CD8-positive, alpha-beta memory T cell (primary cell): ENCODE results near the gene C22orf23. TPM values are rescaled to one million over a fixed set of nuclear protein-coding genes. Genes with fewer than 3 reads are reported as not detected.

Source experiments
- CTCF ChIA-PET: fragments of 350-600 bp; sonication (Branson Sonifier 250); formaldehyde crosslinking; loops from one replicate; lab custom pipeline; 2021; ENCODE audit warnings: antibody characterized with exemption; lab: Charles Lee
- POLR2A ChIA-PET: fragments of 350-600 bp; sonication (Branson Sonifier 250); formaldehyde crosslinking; loops from one replicate; lab custom pipeline; 2021; ENCODE audit warnings: antibody characterized with exemption; lab: Charles Lee
- DNase-seq, 5 donors: peaks; one replicate each; pipeline versions ENCODE4 v3.0.0 to v3.0.0-alpha.2; 2020 to 2022; ENCODE audit warnings: mixed read lengths in 1 of 5
- H3K27ac ChIP-seq: one replicate; pipeline ENCODE4 v1.7.0; 2013; ENCODE audit warnings: low read depth, mild to moderate bottlenecking, low read length, moderate library complexity
- H3K27me3 ChIP-seq: 2 replicates; pipeline ENCODE4 v1.7.0; 2013; ENCODE audit warnings: low read length, mild to moderate bottlenecking; ENCODE audit not compliant: insufficient read depth, poor library complexity, severe bottlenecking
- H3K36me3 ChIP-seq: 2 replicates; pipeline ENCODE4 v1.7.0; 2013; ENCODE audit warnings: mild to moderate bottlenecking, low read length, moderate library complexity; ENCODE audit not compliant: insufficient read depth
- H3K4me1 ChIP-seq: 2 replicates; pipeline ENCODE4 v1.7.0; 2013; ENCODE audit warnings: mild to moderate bottlenecking, low read length, moderate library complexity; ENCODE audit not compliant: insufficient read depth
- H3K4me3 ChIP-seq: 2 replicates; pipeline ENCODE4 v1.7.0; 2013; ENCODE audit warnings: mild to moderate bottlenecking, low read length
- H3K9me3 ChIP-seq: 2 replicates; pipeline ENCODE4 v1.7.0; 2013; ENCODE audit warnings: mild to moderate bottlenecking, low read length
- H3K27ac Mint-ChIP-seq, 8 donors: one replicate each; pipeline ENCODE4 v1.8.0; 2020 to 2021; ENCODE audit warnings: mixed read lengths in 8 of 8, mild to moderate bottlenecking in 6 of 8, inconsistent platforms in 3 of 8, moderate library complexity in 3 of 8
- H3K27me3 Mint-ChIP-seq, 2 donors: one replicate each; pipeline ENCODE4 v1.8.0; 2020 to 2021; ENCODE audit warnings: mixed read lengths in 2 of 2, mild to moderate bottlenecking in 1 of 2, moderate library complexity in 1 of 2
- H3K36me3 Mint-ChIP-seq, 3 donors: one replicate each; pipeline ENCODE4 v1.8.0; 2020 to 2021; ENCODE audit warnings: mixed read lengths in 3 of 3, inconsistent platforms in 1 of 3, mild to moderate bottlenecking in 1 of 3
- H3K4me1 Mint-ChIP-seq, 3 donors: one replicate each; pipeline ENCODE4 v1.8.0; 2020 to 2021; ENCODE audit warnings: mixed read lengths in 3 of 3, inconsistent platforms in 1 of 3, mild to moderate bottlenecking in 1 of 3
- H3K4me3 Mint-ChIP-seq, 7 donors: one replicate each; pipeline ENCODE4 v1.8.0; 2020 to 2021; ENCODE audit warnings: mixed read lengths in 7 of 7, mild to moderate bottlenecking in 6 of 7, moderate library complexity in 4 of 7, inconsistent platforms in 2 of 7
- H3K9me3 Mint-ChIP-seq, 5 donors: one replicate each; pipeline ENCODE4 v1.8.0; 2020 to 2022; ENCODE audit warnings: mixed read lengths in 5 of 5, mild to moderate bottlenecking in 3 of 5, moderate library complexity in 2 of 5, inconsistent platforms in 1 of 5
- polyA plus RNA-seq: library from polyadenylated mRNA; unstranded; fragments of 300-500 nt; fragmentation: Illumina TruSeq; gene quantifications from one replicate; pipeline ENCODE4 v1.2.3, GENCODE V29; 2021
- total RNA-seq, 2 experiments: library from RNA; stranded (reverse); gene quantifications; one replicate each; pipeline ENCODE4 v1.2.3, GENCODE V29; 2021

The C22orf23 gene
- total and polyA plus RNA-seq, 3 experiments from 2014 or later = 0.29 to 0.37 TPM; not detected in 1

DNA sequence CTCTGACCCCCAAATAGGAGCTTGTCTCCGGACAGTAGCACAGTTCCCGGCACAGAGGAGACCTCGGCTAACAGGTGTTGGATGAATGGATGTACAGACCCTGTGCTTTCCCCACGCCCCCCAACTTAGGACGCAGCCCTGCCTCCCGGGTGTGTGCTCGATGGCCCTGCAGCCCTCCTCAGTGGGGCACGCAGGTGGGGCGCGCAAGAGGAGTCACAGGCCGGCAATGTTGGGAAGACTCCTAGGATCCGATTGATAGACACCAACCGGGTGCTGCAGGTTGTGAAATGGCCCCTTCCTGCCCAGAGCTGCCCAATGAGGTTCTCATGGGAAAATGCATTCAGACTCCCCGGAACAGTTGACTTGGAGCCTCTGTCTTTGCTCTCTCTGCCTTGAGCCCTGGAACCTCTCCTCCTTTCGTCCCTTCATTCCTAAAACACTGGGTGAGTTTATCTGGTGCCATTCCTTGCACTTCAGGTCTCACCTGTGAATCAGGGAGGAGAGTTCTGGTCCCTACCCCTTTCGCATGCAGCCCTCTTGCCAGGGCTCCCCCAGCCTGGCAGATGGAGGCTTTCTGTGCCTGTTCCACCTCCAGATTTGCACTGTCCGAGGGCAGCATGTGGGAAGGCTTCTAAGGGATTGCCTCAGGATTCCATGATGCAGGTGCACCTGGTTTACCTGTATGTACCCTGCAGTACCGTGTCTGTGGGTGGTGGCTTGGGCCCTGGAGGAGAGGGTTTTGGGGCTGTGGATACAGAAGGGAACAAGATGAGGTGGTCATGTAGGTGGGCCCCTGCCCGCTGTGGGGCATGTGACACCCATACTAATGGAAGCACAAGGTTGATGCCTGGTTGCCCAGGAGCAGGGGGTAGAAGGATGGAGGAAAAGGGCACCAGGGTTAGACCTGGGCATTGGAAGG, 46.1 kb downstream of the C22orf23 start:
- H3K27me3 ChIP-seq = no peaks in the 10 kb centered on the region
- DNase-seq = peak in 1 of 5 donors; percentile 15
- peaks cover 29 to 52% (median 30%) of the 10 kb centered on the region in 3 donors for H3K4me1 Mint-ChIP-seq
- ChIA-PET POLR2A (interaction anchor here (0.5 to 2.5 kb wide), 3 partner anchors 11 to 63 kb away, joined by 5 to 20 read pairs (median 5); partner anchors contain the start of gene ANKRD54), CTCF (interaction anchor here (0.6 to 2.3 kb wide), 5 partner anchors 10 to 583 kb away, joined by 3 to 15 read pairs (median 3); partner anchors contain the start of gene ANKRD54)
- peak overlapping the region; percentile 45 for H3K4me3 ChIP-seq
- H3K36me3 ChIP-seq = no peaks in the 10 kb centered on the region
- peaks cover 19% of the 10 kb centered on the region for H3K4me1 ChIP-seq
- H3K9me3 ChIP-seq = no peaks in the 10 kb centered on the region
- H3K27ac Mint-ChIP-seq = peak overlapping the region; percentile 79 to 98 (median 91)
- no peaks in the 10 kb centered on the region for H3K27me3 Mint-ChIP-seq
- no peaks in the 10 kb centered on the region for H3K9me3 Mint-ChIP-seq
- peak overlapping the region; percentile 38 for H3K27ac ChIP-seq
- H3K4me3 Mint-ChIP-seq = peak overlapping the region; percentile 77 to 92 (median 81)
- H3K36me3 Mint-ChIP-seq = peaks cover 0 to 9% (median 0%) of the 10 kb centered on the region in 3 donors

- ChIA-PET POLR2A (interaction anchor here (0.5 to 2.5 kb wide), 6 partner anchors 10 to 302 kb away, joined by 4 to 20 read pairs (median 6); partner anchors contain the start of genes ANKRD54, C22orf23 and POLR2F), CTCF (interaction anchor here (0.6 to 2.3 kb wide), 10 partner anchors 10 to 584 kb away, joined by 3 to 15 read pairs (median 4); partner anchors contain the start of genes ANKRD54, C22orf23 and POLR2F)
- no peaks in the 10 kb centered on the region for H3K36me3 ChIP-seq
- no peaks in the 10 kb centered on the region for H3K9me3 ChIP-seq
- Mint-ChIP-seq H3K4me1 (peaks cover 27 to 44% (median 29%) of the 10 kb centered on the region in 3 donors), H3K27me3 (no peaks in the 10 kb centered on the region), H3K36me3 (peaks cover 0 to 3% (median 0%) of the 10 kb centered on the region in 3 donors), H3K4me3 (peak overlapping the region; percentile 77 to 92 (median 81)), H3K9me3 (no peaks in the 10 kb centered on the region), H3K27ac (peak overlapping the region; percentile 79 to 98 (median 91))
- H3K4me3 ChIP-seq = peak overlapping the region; percentile 45
- peak; percentile 26 to 58 (median 28) for DNase-seq
- H3K27me3 ChIP-seq = no peaks in the 10 kb centered on the region
- H3K27ac ChIP-seq = peak overlapping the region; percentile 38
- peaks cover 17% of the 10 kb centered on the region for H3K4me1 ChIP-seq
Measured at GRCh38 chr22:37906364-37907008, 46.9 kb downstream of the C22orf23 start.

- peaks cover 23 to 41% (median 29%) of the 10 kb centered on the region in 3 donors for H3K4me1 Mint-ChIP-seq
- no peaks in the 10 kb centered on the region for H3K36me3 ChIP-seq
- no peaks in the 10 kb centered on the region for H3K9me3 Mint-ChIP-seq
- CTCF ChIA-PET = interaction anchor here (0.9 to 2.3 kb wide), 7 partner anchors 9 to 88 kb away, joined by 3 to 15 read pairs (median 4); partner anchors contain the start of genes ANKRD54, C22orf23 and POLR2F
- H3K4me3 Mint-ChIP-seq = peak within 1 kb of the TSS; percentile 77 to 92 (median 82)
- peak; percentile 56 to 69 (median 63) for DNase-seq
- peaks cover 12% of the 10 kb centered on the region for H3K4me1 ChIP-seq
- H3K9me3 ChIP-seq = no peaks in the 10 kb centered on the region
- POLR2A ChIA-PET = interaction anchor here (0.5 to 2.5 kb wide), 6 partner anchors 9 to 302 kb away, joined by 4 to 20 read pairs (median 6); partner anchors contain the start of genes ANKRD54, C22orf23 and POLR2F
- peak within 1 kb of the TSS; percentile 81 to 98 (median 91) for H3K27ac Mint-ChIP-seq
- peak within 1 kb of the TSS; percentile 54 for H3K27ac ChIP-seq
- H3K36me3 Mint-ChIP-seq = peaks cover 0 to 3% (median 0%) of the 10 kb centered on the region in 3 donors
- no peaks in the 10 kb centered on the region for H3K27me3 ChIP-seq
- peak within 1 kb of the TSS; percentile 45 for H3K4me3 ChIP-seq
- no peaks in the 10 kb centered on the region for H3K27me3 Mint-ChIP-seq
Measured at GRCh38 chr22:37905534-37906363, 47.7 kb downstream of the C22orf23 start, which contains the start of gene MICALL1. Gene MICALL1, plus strand, starts transcription at chr22:37906297. Its CDS starts 126 bp downstream, at chr22:37906423.

DNA sequence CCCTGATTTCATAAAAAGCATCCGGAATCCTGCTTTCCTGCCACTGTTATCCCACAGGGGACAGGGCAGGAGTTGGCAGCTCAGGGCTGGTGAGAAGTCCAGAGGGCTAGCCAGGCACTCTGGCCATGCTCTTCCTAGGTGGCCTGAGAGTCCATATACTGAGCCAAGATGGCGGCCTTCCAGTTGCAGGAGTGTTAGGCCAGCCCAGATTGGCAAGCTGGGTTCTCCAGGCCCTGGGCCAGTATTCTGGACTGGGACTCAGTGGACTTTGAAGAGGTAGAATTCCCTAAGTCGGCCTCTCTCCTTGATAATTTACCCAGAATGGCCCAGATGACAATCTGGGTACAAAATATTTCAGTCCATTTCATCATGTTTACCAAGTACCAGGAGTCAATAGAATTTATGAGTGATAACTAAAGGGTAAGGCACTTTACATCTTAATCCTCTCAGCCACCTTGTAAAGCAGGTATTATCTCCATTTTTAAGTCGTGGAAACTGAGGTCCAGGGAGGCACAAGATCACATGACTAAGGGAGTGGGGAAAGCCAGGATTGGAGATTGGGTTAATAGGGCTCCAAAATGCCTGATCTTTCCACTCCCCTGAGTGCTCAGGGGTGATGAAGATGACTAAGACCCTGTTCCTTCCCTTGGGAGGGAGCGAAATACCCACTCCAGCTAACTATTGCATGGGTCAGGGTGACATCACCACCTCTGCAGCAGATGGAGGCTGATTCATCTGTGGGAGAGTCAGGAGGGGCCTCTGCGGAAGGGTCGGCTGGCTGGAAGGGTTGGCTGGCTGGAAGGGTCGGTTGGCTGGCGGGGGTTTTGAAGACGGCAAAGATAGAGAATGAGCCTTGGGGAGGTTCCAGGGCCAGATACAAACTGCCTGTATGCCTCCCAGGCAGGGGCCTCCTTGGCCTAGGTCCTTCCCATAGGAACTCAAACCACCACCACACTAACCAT, 48.5 kb downstream of the C22orf23 start:
- Histone ChIP-seq H3K27me3 (no peaks in the 10 kb centered on the region), H3K36me3 (no peaks in the 10 kb centered on the region), H3K9me3 (no peaks in the 10 kb centered on the region), H3K27ac (peak overlapping the region; percentile 54), H3K4me1 (peaks cover 12% of the 10 kb centered on the region), H3K4me3 (no peak overlapping the region)
- Mint-ChIP-seq H3K36me3 (peaks cover 0 to 1% (median 0%) of the 10 kb centered on the region in 3 donors), H3K4me3 (peak overlapping the region; percentile 73 to 91 (median 82)), H3K27me3 (no peaks in the 10 kb centered on the region), H3K4me1 (peaks cover 19 to 35% (median 29%) of the 10 kb centered on the region in 3 donors), H3K27ac (peak overlapping the region; percentile 64 to 94 (median 84)), H3K9me3 (no peaks in the 10 kb centered on the region)
- CTCF ChIA-PET = interaction anchor here (1.7 to 2.3 kb wide), 2 partner anchors 8 to 88 kb away, joined by 4 to 15 read pairs; no protein-coding TSS in a partner anchor
- DNase-seq = no peak
- POLR2A ChIA-PET = interaction anchor here (0.9 to 2.5 kb wide), 4 partner anchors 8 to 57 kb away, joined by 4 to 20 read pairs (median 5); partner anchors contain the start of genes C22orf23 and POLR2F

GRCh38 chr22:37898441-37899181, 54.8 kb downstream of the C22orf23 start:
- ChIA-PET CTCF (interaction anchor here (0.6 to 1.1 kb wide), 2 partner anchors 35 to 407 kb away, joined by 3 to 4 read pairs; no protein-coding TSS in a partner anchor), POLR2A (no interaction called here)
- H3K27me3 ChIP-seq = no peaks in the 10 kb centered on the region
- H3K4me3 ChIP-seq = no peak overlapping the region
- H3K4me1 ChIP-seq = peaks cover 23% of the 10 kb centered on the region
- Mint-ChIP-seq H3K9me3 (no peaks in the 10 kb centered on the region), H3K4me1 (peaks cover 18 to 29% (median 20%) of the 10 kb centered on the region in 3 donors), H3K27me3 (no peaks in the 10 kb centered on the region), H3K27ac (peak overlapping the region in 6 of 8 donors; percentile 63 to 95 (median 77)), H3K4me3 (no peak overlapping the region), H3K36me3 (no peaks in the 10 kb centered on the region)
- no peak for DNase-seq
- no peaks in the 10 kb centered on the region for H3K36me3 ChIP-seq
- H3K9me3 ChIP-seq = no peaks in the 10 kb centered on the region
- H3K27ac ChIP-seq = no peak overlapping the region

DNA sequence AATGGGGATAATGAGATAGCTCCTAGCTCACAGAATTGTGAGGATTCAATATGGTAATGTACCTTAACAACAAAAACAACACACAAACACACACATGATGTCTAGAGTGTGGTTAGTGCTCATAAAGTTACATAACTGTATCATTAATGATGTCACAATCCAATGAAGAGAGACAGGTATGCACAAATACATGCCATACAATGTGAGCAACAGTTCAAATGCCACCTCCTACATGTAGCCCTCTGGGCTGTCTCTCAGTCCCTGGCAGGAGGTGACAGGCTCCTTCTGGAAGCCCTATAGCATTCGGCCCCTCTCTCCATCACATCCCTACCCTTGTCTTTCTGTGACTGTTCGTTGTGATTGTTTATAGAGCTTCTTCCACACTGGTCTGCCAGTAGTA, 55.6 kb downstream of the C22orf23 start:
- CTCF ChIA-PET = interaction anchor here (1.1 to 2.1 kb wide), 4 partner anchors 8 to 80 kb away, joined by 3 to 15 read pairs (median 4); partner anchors contain the start of gene MICALL1
- H3K36me3 Mint-ChIP-seq = no peaks in the 10 kb centered on the region
- H3K4me3 ChIP-seq = no peak overlapping the region

More for the DNA sequence above, 55.6 kb downstream of the C22orf23 start:
- Mint-ChIP-seq H3K4me1 (peaks cover 18 to 30% (median 20%) of the 10 kb centered on the region in 3 donors), H3K27ac (peak overlapping the region; percentile 25 to 95 (median 83)), H3K4me3 (no peak overlapping the region), H3K9me3 (no peaks in the 10 kb centered on the region), H3K27me3 (no peaks in the 10 kb centered on the region)
- no peaks in the 10 kb centered on the region for H3K9me3 ChIP-seq
- H3K27me3 ChIP-seq = no peaks in the 10 kb centered on the region
- H3K27ac ChIP-seq = no peak overlapping the region
- DNase-seq = no peak
- POLR2A ChIA-PET = interaction anchor here (0.6 to 2.1 kb wide), 5 partner anchors 8 to 295 kb away, joined by 3 to 20 read pairs (median 5); partner anchors contain the start of gene MICALL1
- no peaks in the 10 kb centered on the region for H3K36me3 ChIP-seq
- peaks cover 23% of the 10 kb centered on the region for H3K4me1 ChIP-seq
